ENCODE measurements around the gene VAT1. TPM values are rescaled to one million over a fixed set of nuclear protein-coding genes. Genes with fewer than 3 reads are reported as not detected.
A peak's percentile ranks its signal among the peaks of the same experiment; 100 is the strongest.
"Not testable (repeated sequence)": the region's sequence is repeated elsewhere in the genome, so short reads cannot be mapped to it uniquely, and the experiment has no call there.

VAT1 gene
- 346 and 366 TPM in 2 replicates for total RNA-seq
- polyA plus RNA-seq (2012), result 512 TPM

DNA sequence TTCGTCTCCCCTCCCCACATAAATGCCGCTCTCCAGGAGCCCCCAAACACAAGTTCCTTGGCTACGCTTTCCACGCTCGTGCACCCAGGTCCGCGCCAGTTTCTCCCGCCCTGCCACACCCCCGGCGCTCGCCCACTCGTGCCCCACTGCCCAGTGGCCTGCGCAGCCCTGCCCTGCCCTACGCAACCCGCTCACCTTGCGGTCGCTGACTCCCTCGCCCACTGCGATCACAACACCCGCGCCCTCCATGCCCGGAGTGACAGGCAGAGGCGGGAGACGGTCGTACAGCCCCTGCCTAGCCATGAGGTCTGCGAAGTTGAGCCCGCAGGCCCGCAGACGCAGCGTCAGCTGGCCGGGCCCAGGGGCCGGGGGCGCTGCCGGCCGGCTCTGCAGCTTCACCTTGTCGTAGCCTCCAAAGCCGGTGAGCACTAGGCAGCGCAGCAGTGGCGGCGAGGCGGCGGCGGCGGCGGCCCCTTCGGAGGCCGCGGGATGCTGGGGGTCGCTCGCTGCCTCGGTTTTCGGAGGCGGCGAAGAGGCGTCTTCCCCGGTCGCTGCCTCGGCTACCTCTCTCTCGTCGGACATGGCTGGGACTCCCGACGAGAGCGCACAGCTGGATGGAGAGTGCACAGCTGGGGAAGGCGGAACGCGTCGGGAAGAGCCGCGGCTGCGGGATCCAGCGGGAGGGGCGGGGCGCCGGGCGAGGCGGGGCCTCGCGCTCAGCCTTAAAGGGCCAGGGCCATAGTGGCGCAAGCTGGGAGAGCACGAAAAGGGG, at the start of gene VAT1:
TSS of gene VAT1 (minus strand) at position 645 of the 772 bp plus-strand sequence. CDS start at position 582, 63 bp downstream.
- DNase-seq (ENCODE audit: low read depth), result peak; percentile 88

- DNase-seq (ENCODE audit: low read depth), result no peak
Measured at GRCh38 chr17:43070872-43071271, 48.7 kb upstream of the VAT1 start.

GRCh38 chr17:43070257-43070656, 48.1 kb upstream of the VAT1 start:
- no peak for DNase-seq (ENCODE audit: low read depth)

DNA sequence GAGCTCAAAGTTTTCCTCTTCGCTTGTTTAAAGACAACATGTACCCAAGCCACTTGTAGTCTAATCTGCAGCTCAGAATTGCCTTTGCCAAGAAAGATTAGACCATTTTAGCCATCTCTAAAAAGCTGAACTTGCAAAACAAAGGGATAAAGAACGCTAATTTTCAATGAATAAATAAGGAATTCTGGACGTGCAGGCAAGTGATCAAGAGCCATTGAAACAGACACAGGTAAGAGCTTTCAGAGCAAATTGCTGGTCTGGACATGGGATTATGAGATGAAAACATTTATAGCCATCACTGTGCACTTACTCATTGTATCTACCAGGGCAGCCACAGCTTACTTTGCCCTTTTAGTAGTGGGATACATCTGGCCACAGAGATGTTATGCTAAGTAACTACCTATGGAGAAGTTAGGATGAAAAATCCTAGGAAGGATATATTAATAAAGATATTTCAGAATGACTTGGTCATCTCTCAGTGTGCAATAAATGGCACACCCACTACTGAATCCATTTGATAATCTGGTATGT, 47.2 kb upstream of the VAT1 start:
- DNase-seq (ENCODE audit: low read depth), result no peak

GRCh38 chr17:43068570-43069367, 46.6 kb upstream of the VAT1 start:
- DNase-seq (ENCODE audit: low read depth), result no peak

DNA sequence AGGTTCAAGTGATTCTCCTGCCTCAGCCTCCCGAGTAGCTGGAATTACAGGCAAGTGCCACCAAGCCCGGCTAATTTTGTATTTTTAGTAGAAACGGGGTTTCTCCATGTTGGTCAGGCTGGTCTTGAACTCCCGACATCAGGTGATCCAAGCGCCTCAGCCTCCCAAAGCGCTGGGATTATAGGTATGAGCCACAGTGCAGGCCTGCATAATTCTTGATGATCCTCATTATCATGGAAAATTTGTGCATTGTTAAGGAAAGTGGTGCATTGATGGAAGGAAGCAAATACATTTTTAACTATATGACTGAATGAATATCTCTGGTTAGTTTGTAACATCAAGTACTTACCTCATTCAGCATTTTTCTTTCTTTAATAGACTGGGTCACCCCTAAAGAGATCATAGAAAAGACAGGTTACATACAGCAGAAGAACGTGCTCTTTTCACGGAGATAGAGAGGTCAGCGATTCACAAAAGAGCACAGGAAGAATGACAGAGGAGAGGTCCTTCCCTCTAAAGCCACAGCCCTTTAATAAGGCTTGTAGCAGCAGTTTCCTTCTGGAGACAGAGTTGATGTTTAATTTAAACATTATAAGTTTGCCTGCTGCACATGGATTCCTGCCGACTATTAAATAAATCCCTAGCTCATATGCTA, 40.9 kb upstream of the VAT1 start:
- no peak for DNase-seq (ENCODE audit: low read depth)

GRCh38 chr17:43056051-43056450, 33.9 kb upstream of the VAT1 start:
- DNase-seq (ENCODE audit: low read depth), result no peak

- DNase-seq (ENCODE audit: low read depth), result not testable (repeated sequence)
Measured at GRCh38 chr17:43053008-43053407, 30.8 kb upstream of the VAT1 start.

DNA sequence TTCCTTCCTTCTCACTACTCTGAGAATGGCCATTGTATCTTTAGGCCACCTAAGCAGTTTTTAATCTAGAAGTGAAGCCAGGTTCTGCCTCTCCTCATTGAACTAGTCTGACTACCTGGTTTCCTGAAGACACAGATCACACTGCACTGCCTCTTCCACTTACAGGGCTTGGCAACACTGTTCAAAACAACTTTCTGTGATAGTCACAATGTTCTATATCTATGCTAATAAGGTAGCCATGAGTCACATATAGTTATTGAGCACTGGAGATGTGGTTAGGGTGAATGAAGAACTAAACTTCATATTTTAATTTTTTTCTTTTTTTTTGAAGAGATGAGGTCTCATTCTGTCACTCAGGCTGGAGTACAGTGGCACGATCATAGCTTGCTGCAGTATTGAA, 29.8 kb upstream of the VAT1 start:
- no peak for DNase-seq (ENCODE audit: low read depth)

DNA sequence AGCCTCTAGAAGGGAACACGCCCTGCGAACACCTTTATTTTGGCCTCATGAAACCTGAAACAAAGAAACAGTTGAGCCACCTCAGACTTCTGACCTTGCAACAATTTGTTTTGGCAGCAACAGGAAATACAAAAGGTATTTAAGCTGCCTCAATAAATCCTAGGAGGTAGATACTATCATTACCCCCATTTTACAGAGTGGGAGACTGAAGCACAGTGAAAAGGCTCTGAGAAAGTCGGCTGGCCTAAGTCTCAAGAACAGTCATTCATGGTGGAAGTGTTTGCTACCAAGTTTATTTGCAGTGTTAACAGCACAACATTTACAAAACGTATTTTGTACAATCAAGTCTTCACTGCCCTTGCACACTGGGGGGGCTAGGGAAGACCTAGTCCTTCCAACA, 21.8 kb upstream of the VAT1 start:
- no peak for DNase-seq (ENCODE audit: low read depth)

DNA sequence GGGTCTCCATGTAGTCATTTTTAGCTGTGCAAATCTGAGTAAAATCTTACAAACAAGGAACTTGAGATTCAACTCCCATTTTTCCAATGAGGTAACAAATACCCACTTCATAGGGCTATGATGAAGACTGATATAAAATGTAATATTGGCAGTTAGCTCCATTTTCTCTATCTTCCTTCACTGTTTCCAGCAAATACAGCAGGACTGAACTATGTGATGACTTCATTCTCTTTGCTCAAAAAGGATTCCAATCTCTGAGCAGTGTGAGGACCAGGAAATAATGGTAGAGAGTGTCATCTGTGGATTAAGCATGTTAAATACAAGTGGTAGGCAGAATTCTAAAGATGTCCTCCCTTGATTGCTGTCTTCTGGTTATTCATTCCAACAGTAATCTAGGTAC, 21.1 kb upstream of the VAT1 start:
- DNase-seq (ENCODE audit: low read depth), result no peak

GRCh38 chr17:43042025-43042628, 19.9 kb upstream of the VAT1 start:
- DNase-seq (ENCODE audit: low read depth), result no peak

- no peak for DNase-seq (ENCODE audit: low read depth)
Measured at GRCh38 chr17:43040655-43041054, 18.5 kb upstream of the VAT1 start.

DNA sequence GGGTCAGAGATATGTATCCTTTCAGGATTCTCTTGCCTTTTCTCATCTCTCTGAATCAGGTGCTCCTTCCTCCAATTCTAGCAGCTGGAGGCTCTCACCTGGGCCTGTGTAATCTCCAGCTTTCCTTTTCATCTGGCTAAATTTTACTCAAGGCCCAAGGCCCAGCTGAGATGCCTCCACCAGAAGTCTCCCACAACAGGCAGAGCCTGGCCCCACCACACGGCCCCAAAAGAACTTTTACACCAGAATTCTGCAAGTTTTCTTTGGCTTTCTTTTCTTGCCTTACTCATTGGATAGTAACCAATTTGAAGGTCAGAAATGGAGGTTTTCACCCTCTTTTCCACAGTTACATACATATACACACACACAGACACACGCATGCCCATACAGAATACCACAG, 17.5 kb upstream of the VAT1 start:
- no peak for DNase-seq (ENCODE audit: low read depth)

GRCh38 chr17:43034894-43035293, 12.7 kb upstream of the VAT1 start:
- no peak for DNase-seq (ENCODE audit: low read depth)

DNA sequence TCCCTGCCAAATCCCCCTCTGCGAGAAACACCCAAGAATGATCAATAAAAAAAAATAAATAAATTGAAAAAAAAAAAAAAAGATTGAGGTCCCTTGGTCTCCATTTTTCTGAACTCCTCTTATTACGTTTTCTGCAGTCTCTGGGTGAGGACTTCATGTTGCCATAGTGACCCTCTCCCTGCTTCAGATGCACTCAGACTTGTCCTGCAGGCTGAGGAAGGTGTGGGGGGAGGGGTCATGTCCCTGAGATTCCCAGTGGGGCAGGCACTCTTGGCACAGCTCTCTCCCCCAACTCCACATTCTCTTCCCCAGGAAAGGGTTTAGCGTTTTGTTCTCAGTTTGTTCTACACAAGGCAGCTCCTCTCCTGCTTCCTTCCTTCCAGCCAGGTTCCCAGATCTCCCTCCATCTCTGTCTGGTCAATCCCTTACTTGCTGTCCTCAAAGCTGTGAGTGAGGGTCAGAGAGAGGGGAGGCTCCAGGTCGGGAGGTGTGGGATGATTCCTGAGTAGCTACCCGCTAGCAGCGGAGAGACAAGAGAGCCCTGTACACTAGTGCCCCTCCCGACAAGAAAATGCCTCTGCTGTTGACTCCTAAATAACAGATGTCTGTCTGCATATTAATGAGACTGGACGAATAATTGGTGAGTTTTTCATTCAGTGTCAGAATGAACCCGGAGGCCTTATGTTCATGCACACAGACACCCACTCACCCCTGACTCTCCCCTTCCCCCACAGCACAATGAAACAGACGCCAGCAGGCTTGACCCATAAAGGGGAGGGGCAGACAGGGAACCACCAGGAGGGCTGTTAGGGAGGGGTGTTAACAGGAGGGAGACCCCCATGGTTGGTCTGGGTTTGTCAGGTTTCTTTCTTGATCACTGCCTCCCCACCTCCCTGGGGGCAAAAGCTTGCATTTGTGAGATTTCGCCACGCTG, 12.0 kb upstream of the VAT1 start:
- DNase-seq (ENCODE audit: low read depth), result no peak

GRCh38 chr17:43031666-43032065, 9.5 kb upstream of the VAT1 start:
- DNase-seq (ENCODE audit: low read depth), result no peak

DNA sequence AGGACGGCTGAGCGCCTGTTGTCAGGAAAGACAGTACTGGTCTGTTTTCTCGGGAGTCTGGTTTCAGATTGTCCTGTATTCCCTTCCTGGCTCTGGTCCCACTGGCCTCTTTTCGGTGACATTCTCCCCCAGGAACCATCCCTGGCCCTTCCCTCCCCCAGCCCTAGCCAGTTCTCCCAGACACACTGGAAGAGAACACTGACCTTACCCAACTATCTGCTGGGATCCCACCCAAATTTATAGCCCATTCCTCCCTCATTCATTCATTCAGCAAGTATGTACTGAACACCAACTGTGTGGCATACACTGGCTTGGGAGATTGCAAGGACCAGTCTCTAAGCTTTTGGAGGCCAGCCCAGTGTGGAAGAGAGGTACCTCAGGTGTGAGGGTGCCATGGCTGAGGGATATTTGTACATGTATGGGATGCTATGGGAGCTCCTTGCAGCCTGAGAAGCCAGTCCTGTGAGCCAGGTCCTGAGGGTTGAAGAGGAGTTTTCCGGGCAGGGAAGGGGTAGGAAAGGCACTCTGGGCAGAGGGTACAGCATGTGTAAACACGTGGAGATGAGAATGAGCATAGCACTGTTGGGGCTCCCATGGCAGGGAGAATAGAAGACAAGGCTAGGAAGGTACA, 8.1 kb upstream of the VAT1 start:
- no peak for DNase-seq (ENCODE audit: low read depth)

GRCh38 chr17:43028221-43028861, 6.2 kb upstream of the VAT1 start:
- peak; percentile 96 for DNase-seq (ENCODE audit: low read depth)
